A673 (cell line): ENCODE measurements around the gene CARD6.
"Not testable (repeated sequence)": the region's sequence is repeated elsewhere in the genome, so short reads cannot be mapped to it uniquely, and the experiment has no call there.

Experiments used
- EZH2 ChIP-seq: fragments of 200-600 bp; sonication (generic); IDR thresholded peaks from 2 replicates; pipeline ENCODE4 v1.6.1; 2017; ENCODE audit warnings: borderline replicate concordance, low read depth, mild to moderate bottlenecking, mixed read lengths, antibody characterized with exemption, low read length; ENCODE audit not compliant: poor library complexity, severe bottlenecking
- TF ChIP-seq, protein P1 (sequence below): fragments of 300-800, 200-600 bp; sonication (generic); conservative IDR thresholded peaks from 2 replicates; pipeline ENCODE4 v1.5.1; 2017; ENCODE audit warnings: low read depth, mild to moderate bottlenecking, antibody characterized with exemption, low read length, moderate library complexity, mixed read lengths

DNA sequence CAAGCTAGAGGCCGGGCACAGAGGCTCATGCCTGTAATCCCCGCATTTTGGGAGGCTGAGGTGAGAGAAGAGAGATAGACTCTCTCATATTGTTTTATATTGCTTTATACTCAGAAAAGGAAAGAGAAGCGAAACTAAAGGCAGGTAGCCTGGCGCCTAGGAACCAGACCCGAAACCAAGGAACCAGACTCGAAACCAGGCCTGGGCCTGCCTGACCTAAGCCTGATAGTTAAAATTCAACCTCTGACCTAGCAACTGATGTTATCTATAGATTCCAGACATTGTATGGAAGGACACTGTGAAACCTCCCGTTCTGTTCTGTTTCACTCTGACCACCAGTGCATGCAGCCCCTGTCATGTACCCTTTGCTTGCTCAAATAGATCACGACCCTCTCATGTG is 31.1 kb downstream of the CARD6 start:
- TF ChIP-seq, protein P1, sequence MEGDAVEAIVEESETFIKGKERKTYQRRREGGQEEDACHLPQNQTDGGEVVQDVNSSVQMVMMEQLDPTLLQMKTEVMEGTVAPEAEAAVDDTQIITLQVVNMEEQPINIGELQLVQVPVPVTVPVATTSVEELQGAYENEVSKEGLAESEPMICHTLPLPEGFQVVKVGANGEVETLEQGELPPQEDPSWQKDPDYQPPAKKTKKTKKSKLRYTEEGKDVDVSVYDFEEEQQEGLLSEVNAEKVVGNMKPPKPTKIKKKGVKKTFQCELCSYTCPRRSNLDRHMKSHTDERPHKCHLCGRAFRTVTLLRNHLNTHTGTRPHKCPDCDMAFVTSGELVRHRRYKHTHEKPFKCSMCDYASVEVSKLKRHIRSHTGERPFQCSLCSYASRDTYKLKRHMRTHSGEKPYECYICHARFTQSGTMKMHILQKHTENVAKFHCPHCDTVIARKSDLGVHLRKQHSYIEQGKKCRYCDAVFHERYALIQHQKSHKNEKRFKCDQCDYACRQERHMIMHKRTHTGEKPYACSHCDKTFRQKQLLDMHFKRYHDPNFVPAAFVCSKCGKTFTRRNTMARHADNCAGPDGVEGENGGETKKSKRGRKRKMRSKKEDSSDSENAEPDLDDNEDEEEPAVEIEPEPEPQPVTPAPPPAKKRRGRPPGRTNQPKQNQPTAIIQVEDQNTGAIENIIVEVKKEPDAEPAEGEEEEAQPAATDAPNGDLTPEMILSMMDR = not testable (repeated sequence)
- not testable (repeated sequence) for TF ChIP-seq EZH2
